ENCODE data around the gene CDKAL1.

Gene CDKAL1

DNA sequence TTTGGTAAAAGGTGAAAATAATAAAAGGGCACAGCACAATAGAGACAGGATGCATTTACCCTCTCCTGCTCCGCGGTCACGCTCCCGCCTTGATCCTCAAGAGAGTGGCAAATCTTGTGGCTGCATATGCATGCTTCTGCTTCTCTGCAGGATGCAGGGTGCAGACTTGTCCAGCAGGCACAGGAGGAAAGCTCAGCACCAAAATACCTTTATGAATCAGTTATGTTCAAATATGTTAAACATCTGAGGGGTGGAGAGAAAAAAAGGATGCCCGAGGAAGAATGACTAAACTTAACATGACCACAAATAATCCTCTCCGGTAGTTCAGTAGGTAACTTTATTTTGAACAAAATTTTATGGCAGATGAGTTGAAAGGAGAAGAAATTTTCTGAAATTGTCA is 693.2 kb downstream of the CDKAL1 start:
- no peak for TF ChIP-seq EZH2phosphoT487 (IDR thresholded peaks at IDR 0.05; ENCODE audit: borderline replicate concordance)
- TF ChIP-seq CTCF (conservative IDR thresholded peaks at IDR 0.05; ENCODE audit: low read length): no peak
- Histone ChIP-seq H3K36me3 (ENCODE audit: insufficient read depth, low read length) (peaks cover 14% of the 10 kb centered on the region; the same call in 1 of the 2 replicates), H3F3A (ENCODE audit: low read depth) (no peaks in the 10 kb centered on the region), H3K4me3 (ENCODE audit: low read length, poor library complexity, severe bottlenecking) (no peak overlapping the region), H3K79me2 (ENCODE audit: insufficient read depth, low read length) (no peaks in the 10 kb centered on the region), H3K27me3 (ENCODE audit: insufficient read depth, low read length, poor library complexity, severe bottlenecking) (no peaks in the 10 kb centered on the region), H3K9me2 (replicated peaks; ENCODE audit: low read depth, low read length) (no peaks in the 10 kb centered on the region), H3K4me2 (ENCODE audit: low read depth, low read length, poor library complexity, severe bottlenecking) (no peak overlapping the region), H3K9ac (ENCODE audit: low read depth, low read length, poor library complexity, severe bottlenecking) (no peak overlapping the region), H3K9me3 (ENCODE audit: insufficient read depth, low read depth, low read length) (no peaks in the 10 kb centered on the region), H4K20me1 (ENCODE audit: insufficient read depth, low read length, poor library complexity, severe bottlenecking) (no peaks in the 10 kb centered on the region), H3K4me1 (ENCODE audit: insufficient read depth, low read length, poor library complexity, severe bottlenecking) (peaks cover 5% of the 10 kb centered on the region), H2AFZ (ENCODE audit: low read length) (no peak overlapping the region)

DNA sequence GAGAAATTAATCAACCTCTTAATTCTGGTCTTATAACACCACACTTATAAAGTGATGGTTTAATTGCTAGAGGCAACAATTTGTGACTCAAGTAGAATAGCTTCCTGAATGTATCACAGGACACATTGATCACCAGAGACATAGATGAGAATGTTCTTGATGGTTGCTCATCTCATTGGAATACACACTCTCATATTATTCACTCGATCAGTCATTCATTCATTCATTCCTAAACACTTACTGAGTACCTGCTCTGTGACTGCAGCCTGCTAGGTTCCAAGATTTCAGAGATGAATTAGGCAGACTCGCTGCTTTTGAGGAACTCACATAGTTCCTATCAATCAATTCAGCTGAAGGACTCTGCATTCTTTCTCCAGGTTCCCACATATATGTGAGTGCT is 694.2 kb downstream of the CDKAL1 start:
- Histone ChIP-seq H3K9me2 (replicated peaks; ENCODE audit: low read depth, low read length) (no peaks in the 10 kb centered on the region), H3F3A (ENCODE audit: low read depth) (no peaks in the 10 kb centered on the region)
- TF ChIP-seq CTCF (conservative IDR thresholded peaks at IDR 0.05; ENCODE audit: low read length) (no peak), EZH2phosphoT487 (IDR thresholded peaks at IDR 0.05; ENCODE audit: borderline replicate concordance) (no peak)

DNA sequence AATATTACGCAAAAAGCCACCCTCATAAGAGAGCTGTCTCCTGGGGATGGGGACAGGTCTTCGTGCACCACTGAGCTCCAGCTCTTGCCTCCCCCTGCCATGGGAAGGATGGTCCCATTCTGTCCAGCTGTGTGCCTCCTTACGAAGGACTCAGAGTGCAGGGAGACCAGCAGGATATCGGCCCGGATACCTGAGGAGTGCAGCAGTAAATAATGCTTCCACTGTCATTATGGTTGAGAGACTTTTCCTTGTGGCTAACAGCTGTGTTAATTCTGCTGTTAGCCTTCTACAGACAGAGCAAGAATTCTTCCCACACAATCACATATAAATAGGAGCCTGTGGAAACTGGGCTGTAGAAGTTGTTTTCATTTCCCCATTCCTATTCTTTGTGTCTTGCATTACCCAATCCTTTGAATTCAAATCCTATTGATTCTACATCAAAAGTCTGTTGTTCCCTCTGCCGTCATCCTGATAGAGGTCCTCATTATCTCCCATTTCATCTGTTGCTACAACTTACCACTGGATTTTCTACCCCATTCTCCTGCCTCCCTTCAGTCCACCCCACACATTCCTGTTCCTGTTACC is 694.7 kb downstream of the CDKAL1 start:
- Histone ChIP-seq H3F3A (ENCODE audit: low read depth) (no peaks in the 10 kb centered on the region), H3K9me3 (ENCODE audit: insufficient read depth, low read depth, low read length) (no peaks in the 10 kb centered on the region), H3K4me1 (ENCODE audit: insufficient read depth, low read length, poor library complexity, severe bottlenecking) (peaks cover 5% of the 10 kb centered on the region), H2AFZ (ENCODE audit: low read length) (no peak overlapping the region), H3K36me3 (ENCODE audit: insufficient read depth, low read length) (peaks cover 28% of the 10 kb centered on the region; the same call in 1 of the 2 replicates), H3K27me3 (ENCODE audit: insufficient read depth, low read length, poor library complexity, severe bottlenecking) (no peaks in the 10 kb centered on the region), H3K9ac (ENCODE audit: low read depth, low read length, poor library complexity, severe bottlenecking) (no peak overlapping the region), H3K79me2 (ENCODE audit: insufficient read depth, low read length) (no peaks in the 10 kb centered on the region), H4K20me1 (ENCODE audit: insufficient read depth, low read length, poor library complexity, severe bottlenecking) (no peaks in the 10 kb centered on the region), H3K9me2 (replicated peaks; ENCODE audit: low read depth, low read length) (no peaks in the 10 kb centered on the region), H3K4me2 (ENCODE audit: low read depth, low read length, poor library complexity, severe bottlenecking) (no peak overlapping the region), H3K4me3 (ENCODE audit: low read length, poor library complexity, severe bottlenecking) (no peak overlapping the region)
- TF ChIP-seq EZH2phosphoT487 (IDR thresholded peaks at IDR 0.05; ENCODE audit: borderline replicate concordance): no peak
- no peak for TF ChIP-seq CTCF (conservative IDR thresholded peaks at IDR 0.05; ENCODE audit: low read length)

More for the DNA sequence above, 694.2 kb downstream of the CDKAL1 start:
- H3K4me2 ChIP-seq (ENCODE audit: low read depth, low read length, poor library complexity, severe bottlenecking): no peak overlapping the region
- no peaks in the 10 kb centered on the region for H3K9me3 ChIP-seq (ENCODE audit: insufficient read depth, low read depth, low read length)
- no peaks in the 10 kb centered on the region for H3K79me2 ChIP-seq (ENCODE audit: insufficient read depth, low read length)
- H4K20me1 ChIP-seq (ENCODE audit: insufficient read depth, low read length, poor library complexity, severe bottlenecking): no peaks in the 10 kb centered on the region
- H3K36me3 ChIP-seq (ENCODE audit: insufficient read depth, low read length): peaks cover 23% of the 10 kb centered on the region; the same call in 1 of the 2 replicates
- no peak overlapping the region for H2AFZ ChIP-seq (ENCODE audit: low read length)
- H3K27me3 ChIP-seq (ENCODE audit: insufficient read depth, low read length, poor library complexity, severe bottlenecking): no peaks in the 10 kb centered on the region
- no peak overlapping the region for H3K4me3 ChIP-seq (ENCODE audit: low read length, poor library complexity, severe bottlenecking)
- no peak overlapping the region for H3K9ac ChIP-seq (ENCODE audit: low read depth, low read length, poor library complexity, severe bottlenecking)
- H3K4me1 ChIP-seq (ENCODE audit: insufficient read depth, low read length, poor library complexity, severe bottlenecking): peaks cover 5% of the 10 kb centered on the region
